ENCODE results near the gene SLC37A2.
"Not testable (repeated sequence)": the region's sequence is repeated elsewhere in the genome, so short reads cannot be mapped to it uniquely, and the experiment has no call there.

Gene SLC37A2

GRCh38 chr11:125053167-125053566 is 9.9 kb upstream of the SLC37A2 start:
- no peaks in the 10 kb centered on the region for H3K36me3 ChIP-seq (ENCODE audit: insufficient read depth, low read length)
- no peak overlapping the region for H3K4me3 ChIP-seq
- H3K9ac ChIP-seq (ENCODE audit: insufficient read length), result no peak overlapping the region
- H3K27ac ChIP-seq, result no peak overlapping the region
- TF ChIP-seq EZH2 (IDR thresholded peaks at IDR 0.05) (no peak), FOXP2 (optimal IDR thresholded peaks at IDR 0.05; ENCODE audit: control extremely low read depth, extremely low read length, insufficient read depth) (no peak), POLR2AphosphoS5 (IDR thresholded peaks at IDR 0.05; ENCODE audit: borderline replicate concordance, low read depth, low read length) (no peak)
- no peaks in the 10 kb centered on the region for H3K9me3 ChIP-seq (ENCODE audit: low read depth, low read length)
- DNase-seq (ENCODE audit: low read depth, low spot score), result no peak

- DNase-seq (ENCODE audit: low read depth, low spot score), result no peak
- Histone ChIP-seq H3K9ac (ENCODE audit: insufficient read length) (no peak overlapping the region), H3K4me3 (no peak overlapping the region)
Measured at GRCh38 chr11:125055107-125055715, 7.9 kb upstream of the SLC37A2 start.

GRCh38 chr11:125056111-125056510 is 7.0 kb upstream of the SLC37A2 start:
- not testable (repeated sequence) for H3K4me3 ChIP-seq; DNase-seq (ENCODE audit: low read depth, low spot score); H3K9me3 ChIP-seq (ENCODE audit: low read depth, low read length); H3K9ac ChIP-seq (ENCODE audit: insufficient read length); H3K27ac ChIP-seq; H3K36me3 ChIP-seq (ENCODE audit: insufficient read depth, low read length)

More at GRCh38 chr11:125055107-125055715, 7.9 kb upstream of the SLC37A2 start:
- no peak for TF ChIP-seq POLR2AphosphoS5 (IDR thresholded peaks at IDR 0.05; ENCODE audit: borderline replicate concordance, low read depth, low read length)
- Histone ChIP-seq H3K36me3 (ENCODE audit: insufficient read depth, low read length) (no peaks in the 10 kb centered on the region), H3K27ac (no peak overlapping the region), H3K9me3 (ENCODE audit: low read depth, low read length) (no peaks in the 10 kb centered on the region)

GRCh38 chr11:125056931-125057692 is 6.0 kb upstream of the SLC37A2 start:
- H3K36me3 ChIP-seq (ENCODE audit: insufficient read depth, low read length), result no peaks in the 10 kb centered on the region
- no peak for DNase-seq (ENCODE audit: low read depth, low spot score)
- H3K9ac ChIP-seq (ENCODE audit: insufficient read length), result no peak overlapping the region
- no peak overlapping the region for H3K27ac ChIP-seq
- H3K4me3 ChIP-seq, result no peak overlapping the region
- no peaks in the 10 kb centered on the region for H3K9me3 ChIP-seq (ENCODE audit: low read depth, low read length)
- no peak for TF ChIP-seq FOXP2 (optimal IDR thresholded peaks at IDR 0.05; ENCODE audit: control extremely low read depth, extremely low read length, insufficient read depth)
- TF ChIP-seq POLR2AphosphoS5 (IDR thresholded peaks at IDR 0.05; ENCODE audit: borderline replicate concordance, low read depth, low read length), result no peak
- no peak for TF ChIP-seq EZH2 (IDR thresholded peaks at IDR 0.05)

- H3K36me3 ChIP-seq (ENCODE audit: insufficient read depth, low read length), result no peaks in the 10 kb centered on the region
- H3K9ac ChIP-seq (ENCODE audit: insufficient read length), result no peak overlapping the region
- no peaks in the 10 kb centered on the region for H3K9me3 ChIP-seq (ENCODE audit: low read depth, low read length)
- no peak for DNase-seq (ENCODE audit: low read depth, low spot score)
- TF ChIP-seq FOXP2 (optimal IDR thresholded peaks at IDR 0.05; ENCODE audit: control extremely low read depth, extremely low read length, insufficient read depth), result no peak
- no peak for TF ChIP-seq POLR2AphosphoS5 (IDR thresholded peaks at IDR 0.05; ENCODE audit: borderline replicate concordance, low read depth, low read length)
- TF ChIP-seq EZH2 (IDR thresholded peaks at IDR 0.05), result no peak
- no peak overlapping the region for H3K4me3 ChIP-seq
- H3K27ac ChIP-seq, result no peak overlapping the region
Measured at GRCh38 chr11:125057693-125058016, 5.5 kb upstream of the SLC37A2 start.

- no peaks in the 10 kb centered on the region for H3K36me3 ChIP-seq (ENCODE audit: insufficient read depth, low read length)
- no peak for DNase-seq (ENCODE audit: low read depth, low spot score)
- no peaks in the 10 kb centered on the region for H3K9me3 ChIP-seq (ENCODE audit: low read depth, low read length)
- no peak overlapping the region for H3K9ac ChIP-seq (ENCODE audit: insufficient read length)
- no peak overlapping the region for H3K27ac ChIP-seq
- no peak overlapping the region for H3K4me3 ChIP-seq
- TF ChIP-seq FOXP2 (optimal IDR thresholded peaks at IDR 0.05; ENCODE audit: control extremely low read depth, extremely low read length, insufficient read depth), result no peak
- no peak for TF ChIP-seq EZH2 (IDR thresholded peaks at IDR 0.05)
- no peak for TF ChIP-seq POLR2AphosphoS5 (IDR thresholded peaks at IDR 0.05; ENCODE audit: borderline replicate concordance, low read depth, low read length)
Measured at GRCh38 chr11:125061281-125061680, 1.8 kb upstream of the SLC37A2 start.

GRCh38 chr11:125062218-125062930 is 731 bp upstream of the SLC37A2 start:
- Histone ChIP-seq H3K9ac (ENCODE audit: insufficient read length) (no peak overlapping the region), H3K4me3 (peak overlapping the region; percentile 61), H3K36me3 (ENCODE audit: insufficient read depth, low read length) (no peaks in the 10 kb centered on the region), H3K9me3 (ENCODE audit: low read depth, low read length) (no peaks in the 10 kb centered on the region), H3K27ac (no peak overlapping the region)
- TF ChIP-seq EZH2 (IDR thresholded peaks at IDR 0.05) (no peak), POLR2AphosphoS5 (IDR thresholded peaks at IDR 0.05; ENCODE audit: borderline replicate concordance, low read depth, low read length) (no peak), FOXP2 (optimal IDR thresholded peaks at IDR 0.05; ENCODE audit: control extremely low read depth, extremely low read length, insufficient read depth) (no peak)
- no peak for DNase-seq (ENCODE audit: low read depth, low spot score)

GRCh38 chr11:125063429-125064043 is 431 bp downstream of the SLC37A2 start:
- Histone ChIP-seq H3K4me3 (peak overlapping the region; percentile 61), H3K27ac (no peak overlapping the region), H3K36me3 (ENCODE audit: insufficient read depth, low read length) (no peaks in the 10 kb centered on the region), H3K9ac (ENCODE audit: insufficient read length) (no peak overlapping the region), H3K9me3 (ENCODE audit: low read depth, low read length) (no peaks in the 10 kb centered on the region)
- TF ChIP-seq EZH2 (IDR thresholded peaks at IDR 0.05), result no peak
- no peak for DNase-seq (ENCODE audit: low read depth, low spot score)
